IPS DF 4.7 (cell line): ENCODE measurements around the gene SLC5A10.
"Not testable (repeated sequence)": the region's sequence is repeated elsewhere in the genome, so short reads cannot be mapped to it uniquely, and the experiment has no call there.

Source experiments
- DNase-seq: peaks from one replicate; pipeline ENCODE4 v3.0.0-alpha.2; 2013; ENCODE audit warnings: low spot score; ENCODE audit errors: extremely low read depth

SLC5A10 gene

DNA sequence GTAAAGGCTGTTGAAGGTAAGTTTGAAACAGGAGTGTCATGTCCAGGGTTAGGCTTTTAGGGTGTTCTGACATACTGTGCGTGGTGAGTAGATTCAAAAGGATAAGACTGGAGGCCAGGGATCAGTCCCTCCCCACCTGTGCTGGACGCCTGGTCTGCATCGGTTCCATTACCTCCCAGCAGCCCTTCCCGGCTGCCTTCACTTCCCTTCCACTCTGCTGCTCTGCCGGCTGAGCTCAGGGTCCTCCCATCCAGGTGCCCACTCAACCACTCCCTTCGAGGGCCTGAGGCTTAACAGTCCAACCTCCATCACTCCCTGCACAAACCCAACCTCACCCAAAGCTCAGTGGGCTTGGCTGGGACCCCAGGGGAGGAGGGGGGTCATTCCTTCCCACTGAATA, 4.1 kb upstream of the SLC5A10 start:
- no peak for DNase-seq

DNA sequence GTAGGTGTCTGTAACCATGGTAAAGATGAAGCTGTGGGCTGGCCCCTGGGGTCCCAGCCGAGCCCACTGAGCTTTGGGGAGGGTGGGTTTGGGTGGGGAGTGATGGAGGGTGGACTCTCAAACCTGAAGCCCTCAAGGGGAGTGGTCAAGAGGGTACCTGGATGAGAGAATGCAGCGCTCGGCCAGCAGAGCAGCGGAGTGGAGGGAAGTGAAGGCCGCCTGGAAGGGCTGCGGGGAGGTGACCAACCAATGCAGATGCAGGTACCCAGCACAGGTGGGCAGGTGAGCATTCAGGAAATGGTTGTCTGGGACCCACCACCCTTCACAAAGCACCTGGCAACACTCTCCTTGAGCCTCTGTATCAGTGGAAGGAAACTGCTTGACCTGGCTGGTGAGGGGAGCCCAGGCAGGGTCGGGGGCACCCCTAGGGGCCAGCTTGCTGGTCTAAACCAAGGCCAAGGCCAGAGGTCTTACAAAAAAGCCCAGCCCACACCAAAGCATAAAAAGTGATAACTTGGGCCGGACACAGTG, 3.4 kb upstream of the SLC5A10 start:
- no peak for DNase-seq

DNA sequence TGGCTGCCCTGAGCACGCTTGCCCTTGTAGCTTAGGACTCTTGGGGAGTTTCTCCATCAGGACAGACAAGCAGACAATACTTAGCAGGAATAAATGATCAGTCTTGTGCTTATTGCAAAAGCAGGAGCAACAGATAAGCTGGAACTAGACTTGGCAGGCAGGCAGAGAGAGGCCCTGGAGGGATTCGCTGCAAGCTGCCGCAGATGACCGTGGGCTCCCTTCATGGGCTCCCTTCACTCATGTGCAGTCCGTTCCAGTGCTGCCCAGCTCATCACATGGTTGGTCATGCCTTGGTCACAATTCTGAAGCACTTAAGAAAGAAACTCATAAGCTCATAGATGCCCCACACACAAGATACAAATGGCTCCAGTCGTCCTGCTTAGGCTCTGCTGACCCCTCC, 2.4 kb upstream of the SLC5A10 start:
- DNase-seq: no peak

DNA sequence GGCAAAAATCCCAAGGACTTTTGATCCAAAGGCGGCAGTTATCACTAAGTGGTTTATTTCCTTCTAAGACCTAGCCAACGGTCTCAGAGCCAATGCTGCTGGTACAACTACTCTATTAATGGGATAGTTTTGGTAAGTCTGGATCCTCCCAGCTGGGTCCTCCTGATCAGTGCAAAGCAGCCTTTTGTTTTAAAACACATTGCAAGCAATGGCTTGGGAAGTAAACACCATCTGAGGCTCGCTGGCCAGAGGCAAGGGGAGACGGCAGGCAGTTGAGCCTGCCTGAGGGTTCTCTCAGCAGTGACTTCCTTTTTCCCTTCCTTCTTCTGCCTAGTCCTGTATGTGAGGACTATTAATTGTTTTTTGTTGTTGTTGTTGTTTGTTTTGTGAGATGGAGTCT, 1.6 kb upstream of the SLC5A10 start:
- DNase-seq: no peak

DNA sequence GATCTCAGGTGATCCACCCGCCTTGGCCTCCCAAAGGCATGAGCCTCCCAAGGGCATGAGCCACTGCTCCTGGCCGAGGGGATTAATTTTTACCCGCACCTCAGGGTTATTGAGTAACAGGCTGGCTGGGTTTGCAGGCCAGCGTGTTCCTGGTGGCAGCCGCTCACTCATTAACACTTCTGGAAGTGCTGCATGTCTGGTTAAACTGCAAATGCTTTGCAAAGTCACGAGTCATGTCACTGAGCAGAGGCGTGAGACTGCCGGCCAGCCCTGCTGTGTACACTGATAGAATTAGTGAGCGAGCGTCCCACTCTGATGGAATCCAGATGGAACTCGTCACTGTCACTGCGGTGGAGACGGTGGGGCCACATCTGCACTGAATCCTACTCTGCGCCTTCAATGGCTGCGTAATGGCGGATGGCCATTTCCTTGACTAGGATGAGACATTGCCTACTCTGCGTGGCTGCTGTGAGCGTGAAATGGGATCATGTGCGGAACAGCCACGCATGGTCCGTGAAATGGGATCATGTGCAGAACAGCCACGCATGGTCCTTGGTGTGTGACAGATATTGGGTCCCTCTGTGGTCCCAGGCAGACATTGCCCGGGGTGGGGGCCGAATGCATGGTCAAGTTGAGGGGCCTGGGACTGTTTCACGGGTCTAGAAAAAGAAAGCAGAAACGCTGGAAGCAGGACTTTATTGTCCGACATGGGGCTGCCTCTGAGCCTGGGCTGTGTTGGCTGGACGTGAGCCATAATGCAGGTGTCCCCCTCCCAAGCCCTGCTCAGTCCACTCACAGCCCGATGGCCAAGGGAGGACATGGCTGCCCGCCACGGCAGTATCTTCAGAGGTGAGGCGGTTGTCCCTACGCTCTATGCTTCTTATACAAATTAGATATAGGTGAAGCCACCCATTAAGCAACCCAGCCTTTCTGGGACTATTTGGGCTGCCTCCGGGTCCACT, 740 bp upstream of the SLC5A10 start:
- no peak for DNase-seq

DNA sequence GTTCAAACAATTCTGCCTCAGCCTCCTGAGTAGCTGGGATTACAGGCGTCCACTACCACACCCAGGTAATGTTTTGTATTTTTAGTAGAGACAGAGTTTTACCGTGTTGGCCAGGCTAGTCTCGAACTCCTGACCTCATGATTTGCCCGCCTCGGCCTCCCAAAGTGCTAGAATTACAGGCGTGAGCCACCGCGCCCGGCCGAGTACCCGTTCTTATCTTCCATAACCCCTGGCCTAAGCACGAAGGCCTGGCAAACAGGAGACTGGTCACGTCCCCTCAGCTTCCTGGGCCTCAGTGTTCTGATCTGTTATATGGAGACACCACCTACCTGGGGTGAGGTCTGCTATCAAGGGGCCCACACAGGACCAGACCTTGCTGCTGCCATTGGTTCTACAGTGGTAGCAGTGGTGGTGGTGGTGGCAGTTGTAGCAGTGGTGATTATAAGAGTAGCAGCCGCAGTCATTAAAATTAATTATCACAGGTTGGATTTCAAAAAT, 1.3 kb downstream of the SLC5A10 start:
- no peak for DNase-seq

DNA sequence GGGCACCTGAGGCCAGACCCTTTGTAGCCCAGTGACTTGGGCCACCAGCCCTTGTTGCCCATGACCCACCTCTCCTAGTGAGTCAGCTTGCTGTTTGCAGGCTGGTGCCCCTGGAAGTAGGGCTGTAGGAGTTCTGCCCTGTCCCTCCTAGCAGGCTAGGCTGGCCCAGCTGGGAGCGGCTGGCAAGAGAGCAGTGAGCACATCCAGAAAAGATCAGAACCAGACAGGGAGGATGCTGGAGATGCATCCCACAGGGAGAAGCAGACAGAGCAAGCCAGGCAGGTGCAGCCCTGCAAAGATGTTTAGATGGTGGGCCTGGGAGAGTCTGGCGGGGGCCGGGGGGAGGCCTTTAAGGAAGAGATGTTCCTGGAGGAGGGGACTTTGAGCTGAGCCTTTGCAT, 2.4 kb downstream of the SLC5A10 start:
- no peak for DNase-seq

DNA sequence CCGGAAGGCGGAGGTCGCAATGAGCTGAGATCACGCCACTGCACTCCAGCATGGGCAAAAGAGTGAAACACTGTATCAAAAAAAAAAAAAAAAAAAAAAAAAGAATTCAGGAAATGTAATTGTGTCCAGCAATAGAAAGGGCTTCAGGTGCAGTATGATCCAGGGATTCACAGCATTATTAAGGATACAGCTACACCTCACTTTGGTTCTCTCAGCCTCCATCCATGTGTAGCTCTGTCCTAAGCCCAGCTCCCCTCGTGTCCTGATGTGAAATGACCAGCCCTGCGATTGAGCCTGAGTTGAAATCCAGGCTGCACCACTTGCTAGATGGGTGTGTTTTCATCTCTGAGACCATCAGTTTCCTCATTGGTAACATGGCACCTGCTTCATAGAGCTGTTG, 3.0 kb downstream of the SLC5A10 start:
- DNase-seq: no peak

DNA sequence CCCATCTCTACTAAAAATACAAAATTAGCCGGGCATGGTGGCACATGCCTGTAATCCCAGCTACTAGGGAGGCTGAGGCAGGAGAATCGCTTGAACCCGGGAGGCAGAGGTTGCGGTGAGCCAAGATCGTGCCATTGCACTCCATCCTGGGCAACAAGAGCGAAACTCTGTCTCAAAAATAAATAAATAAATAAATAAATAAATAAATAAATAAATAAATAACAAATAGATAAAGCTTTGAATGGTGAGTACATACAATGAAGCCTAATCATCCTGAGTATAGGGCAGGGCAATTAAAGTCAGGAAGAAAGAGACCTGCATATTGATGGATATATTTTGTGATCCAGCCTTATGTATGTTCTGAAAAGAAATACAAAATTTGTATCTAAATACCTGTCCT, 4.1 kb downstream of the SLC5A10 start:
- DNase-seq: not testable (repeated sequence)

DNA sequence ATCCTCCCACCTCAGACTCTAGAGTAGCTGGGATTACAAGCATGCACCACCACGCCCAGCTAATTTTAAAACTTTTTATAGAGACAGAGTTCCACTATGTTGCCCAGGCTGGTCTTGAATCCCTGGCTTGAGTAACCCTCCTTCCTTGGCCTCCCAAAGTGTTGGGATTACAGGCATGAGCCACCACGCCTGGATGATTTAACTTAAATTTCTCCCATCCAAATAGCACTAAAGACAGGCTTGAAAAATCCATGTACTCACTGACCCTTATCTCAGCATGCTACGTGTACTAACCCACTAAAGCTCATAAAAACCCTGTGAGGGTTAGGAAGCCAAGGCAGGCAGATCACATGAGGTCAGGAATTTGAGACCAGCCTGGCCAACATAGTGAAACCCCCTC, 4.6 kb downstream of the SLC5A10 start:
- DNase-seq: no peak

DNA sequence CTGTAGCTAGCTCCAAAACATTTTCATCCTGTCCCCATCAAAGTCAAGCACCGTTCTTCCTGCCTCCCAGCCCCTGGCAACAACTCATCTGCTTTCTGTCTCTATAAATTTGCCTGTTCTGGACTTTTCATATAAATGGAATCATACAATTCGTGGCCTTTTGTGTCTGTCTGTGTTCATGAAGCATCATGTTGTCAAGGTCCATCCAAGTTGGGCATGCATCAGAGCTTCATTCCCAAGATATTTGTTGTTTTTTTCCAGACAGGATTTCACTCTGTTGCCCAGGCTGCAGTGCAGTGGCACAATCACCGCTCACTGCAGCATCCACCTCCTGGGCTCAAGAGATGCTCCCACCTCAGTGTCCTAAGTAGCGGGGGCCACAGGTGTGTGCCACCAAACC, 5.9 kb downstream of the SLC5A10 start:
- DNase-seq: no peak

DNA sequence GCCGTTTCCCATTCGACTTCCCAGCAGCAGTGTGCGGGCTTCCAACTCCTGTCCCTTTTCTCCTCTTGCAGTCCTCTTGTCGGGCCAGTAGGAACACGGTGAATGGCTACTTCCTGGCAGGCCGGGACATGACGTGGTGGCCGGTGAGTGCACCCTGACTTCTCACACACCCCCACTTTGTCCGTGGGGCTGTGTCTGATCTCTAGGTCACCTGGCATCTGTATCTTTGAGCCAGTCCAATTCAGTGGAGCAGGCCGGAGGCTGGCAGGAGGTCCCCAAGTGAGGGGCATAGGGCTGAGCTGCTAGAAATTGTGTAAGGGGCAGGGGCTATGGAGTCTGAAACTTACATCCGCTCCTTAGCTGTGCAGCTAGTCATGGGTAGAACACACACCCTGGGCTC, 6.6 kb downstream of the SLC5A10 start:
- DNase-seq: no peak

DNA sequence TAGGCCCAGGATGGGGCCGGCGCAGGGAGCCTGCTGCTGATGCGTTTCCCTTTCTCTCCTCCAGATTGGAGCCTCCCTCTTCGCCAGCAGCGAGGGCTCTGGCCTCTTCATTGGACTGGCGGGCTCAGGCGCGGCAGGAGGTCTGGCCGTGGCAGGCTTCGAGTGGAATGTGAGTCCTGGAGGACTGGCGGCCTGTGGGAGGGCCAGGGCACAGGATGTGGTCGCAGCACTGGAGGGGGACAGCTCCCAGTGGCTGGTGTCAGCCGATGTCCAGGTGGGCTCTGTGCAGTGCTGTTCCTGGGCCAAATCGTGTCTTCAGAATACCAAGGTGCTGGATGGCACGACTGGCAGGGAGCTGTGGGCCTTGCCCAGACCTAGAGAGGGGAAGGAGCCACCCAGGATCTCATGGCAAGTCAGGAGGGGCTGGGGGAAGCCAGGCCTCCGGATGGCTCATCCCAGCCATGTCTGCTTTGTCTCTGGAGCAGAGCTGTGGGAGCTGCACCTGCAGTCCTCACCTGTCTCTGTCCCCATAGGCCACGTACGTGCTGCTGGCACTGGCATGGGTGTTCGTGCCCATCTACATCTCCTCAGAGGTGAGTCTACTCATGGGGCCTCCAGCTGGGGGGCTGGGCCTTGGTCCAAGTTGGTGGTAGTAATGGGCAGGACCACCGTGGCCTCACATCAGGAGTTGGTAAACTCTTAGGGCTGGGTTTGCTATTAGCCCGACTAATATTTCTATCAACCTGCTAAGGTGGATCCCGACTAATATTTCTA, 7.3 kb downstream of the SLC5A10 start:
- DNase-seq: no peak

DNA sequence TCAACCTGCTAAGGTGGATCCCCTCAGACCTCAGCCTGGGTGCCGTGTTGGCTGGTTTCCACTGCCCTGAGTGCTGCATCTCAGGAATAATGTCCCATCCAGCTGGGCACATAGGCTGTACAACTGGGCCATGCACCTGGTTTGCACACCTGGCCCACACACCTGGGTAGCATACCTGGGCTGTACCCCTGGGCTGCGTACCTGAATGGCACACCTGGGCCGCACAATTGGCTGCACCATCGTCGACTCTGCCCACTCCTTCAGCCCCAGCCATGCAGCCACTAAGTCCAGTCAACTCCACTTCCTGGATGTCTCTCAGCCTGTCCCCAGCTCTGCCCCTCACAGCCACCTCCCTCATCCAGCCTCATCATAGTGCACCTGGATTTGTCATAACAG, 7.9 kb downstream of the SLC5A10 start:
- DNase-seq: no peak

DNA sequence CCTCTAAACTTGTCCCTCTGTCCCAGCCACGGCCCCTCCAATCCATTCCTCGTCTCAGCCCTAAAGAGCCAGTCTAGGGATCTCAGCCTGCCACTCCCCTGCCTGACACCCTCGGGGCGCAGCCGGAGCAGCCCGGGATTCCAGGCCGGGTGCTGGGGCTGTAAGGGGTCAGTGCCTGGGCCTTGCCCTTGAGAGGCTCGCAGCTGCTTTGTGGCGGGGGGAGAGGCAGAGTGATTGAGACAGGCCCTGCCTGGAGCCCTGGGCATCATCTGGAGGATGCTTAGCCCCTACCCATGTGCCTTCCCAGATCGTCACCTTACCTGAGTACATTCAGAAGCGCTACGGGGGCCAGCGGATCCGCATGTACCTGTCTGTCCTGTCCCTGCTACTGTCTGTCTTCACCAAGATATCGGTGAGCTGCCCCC, 8.3 kb downstream of the SLC5A10 start:
- DNase-seq: no peak

DNA sequence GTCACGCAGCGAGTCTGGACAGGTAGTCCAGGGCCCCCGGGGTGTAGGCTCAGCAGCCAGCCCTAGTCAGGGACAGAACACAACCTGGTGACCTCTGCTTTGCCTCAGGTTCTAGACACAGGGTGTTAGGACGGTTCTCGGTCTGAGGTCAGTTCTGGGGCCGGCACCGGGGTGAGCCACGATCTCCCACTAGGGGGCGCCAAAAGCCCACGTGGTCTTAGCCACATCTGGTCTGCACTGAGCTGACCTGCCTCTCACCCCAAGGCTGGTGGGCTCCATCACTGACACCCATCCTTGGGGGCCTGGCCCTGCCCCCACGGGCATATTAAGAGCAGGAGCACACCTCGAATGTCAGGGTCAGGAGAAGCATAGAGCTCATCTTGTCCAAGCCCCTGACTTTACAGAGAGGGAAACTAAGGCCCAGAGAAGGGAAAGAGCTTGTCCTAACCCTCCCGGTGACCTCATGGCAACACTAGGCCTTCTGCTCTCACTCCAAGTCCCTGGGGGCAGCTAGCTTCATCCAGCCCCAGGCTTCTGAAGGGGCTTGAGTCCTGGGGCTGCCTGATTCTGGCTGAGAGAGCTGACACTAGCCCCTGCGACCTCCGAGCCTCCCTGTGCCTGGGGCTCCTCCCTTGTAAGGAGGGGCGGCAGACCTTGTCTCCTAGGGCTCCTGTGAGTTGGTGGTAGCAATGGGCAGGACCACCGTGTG, 9.0 kb downstream of the SLC5A10 start:
- DNase-seq: peak; percentile 25

DNA sequence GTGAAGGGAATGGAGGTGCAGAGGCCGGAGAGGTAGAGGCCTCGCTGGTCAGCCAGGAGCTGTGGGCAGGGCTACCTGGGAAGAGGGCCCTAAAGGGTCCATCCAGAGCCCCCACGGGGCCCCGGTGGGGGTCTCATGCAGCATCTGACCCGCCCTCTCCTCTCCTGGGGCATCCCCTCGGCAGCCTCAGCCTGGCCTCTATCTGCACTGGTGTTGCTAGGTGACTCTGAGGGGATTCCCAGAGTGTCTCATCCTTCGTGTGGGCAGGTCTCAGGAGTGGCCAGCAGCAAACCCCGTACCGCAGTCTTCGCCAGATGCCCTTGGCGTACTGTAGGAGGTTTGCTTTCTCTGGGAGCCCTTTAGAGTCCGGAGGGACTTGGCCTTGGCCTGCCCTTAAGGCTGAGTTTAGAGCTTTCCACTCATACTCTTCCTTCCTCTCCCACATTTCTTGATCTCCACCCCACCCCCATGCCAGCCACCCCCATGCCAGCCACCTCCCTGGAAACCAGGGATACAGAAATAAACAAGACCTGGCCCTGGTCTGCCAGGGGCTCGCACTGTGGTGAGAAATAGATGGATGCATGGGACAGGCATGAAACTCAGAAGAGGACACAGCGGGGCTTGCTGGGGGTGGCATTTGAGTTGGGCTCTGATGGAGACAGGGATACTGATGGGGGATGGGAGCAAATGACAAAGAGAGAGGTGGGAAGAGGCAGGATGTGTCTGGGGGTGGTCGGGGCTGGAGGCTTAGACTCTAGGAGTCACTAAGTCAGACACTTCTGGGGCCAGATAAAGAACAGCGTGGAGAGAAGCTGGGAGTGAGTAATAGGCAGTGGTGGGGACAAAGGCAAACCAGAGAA, 9.9 kb downstream of the SLC5A10 start:
- no peak for DNase-seq

DNA sequence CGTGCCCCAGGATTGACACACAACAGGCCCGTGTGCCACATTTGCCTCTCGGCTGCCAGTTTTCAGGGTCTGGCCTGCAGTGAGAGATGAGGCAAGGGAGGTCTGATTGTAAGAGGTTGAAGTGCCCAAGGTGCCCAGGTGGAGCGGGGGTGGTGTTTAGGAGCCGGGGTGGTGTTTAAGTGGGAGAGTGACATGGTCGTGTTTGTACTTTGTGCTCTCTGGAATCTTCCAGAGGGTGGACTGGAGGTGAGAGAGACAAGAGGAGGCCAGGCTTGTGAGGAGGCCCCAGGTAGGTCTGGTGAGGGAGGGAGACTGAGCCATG, 10.5 kb downstream of the SLC5A10 start:
- no peak for DNase-seq

DNA sequence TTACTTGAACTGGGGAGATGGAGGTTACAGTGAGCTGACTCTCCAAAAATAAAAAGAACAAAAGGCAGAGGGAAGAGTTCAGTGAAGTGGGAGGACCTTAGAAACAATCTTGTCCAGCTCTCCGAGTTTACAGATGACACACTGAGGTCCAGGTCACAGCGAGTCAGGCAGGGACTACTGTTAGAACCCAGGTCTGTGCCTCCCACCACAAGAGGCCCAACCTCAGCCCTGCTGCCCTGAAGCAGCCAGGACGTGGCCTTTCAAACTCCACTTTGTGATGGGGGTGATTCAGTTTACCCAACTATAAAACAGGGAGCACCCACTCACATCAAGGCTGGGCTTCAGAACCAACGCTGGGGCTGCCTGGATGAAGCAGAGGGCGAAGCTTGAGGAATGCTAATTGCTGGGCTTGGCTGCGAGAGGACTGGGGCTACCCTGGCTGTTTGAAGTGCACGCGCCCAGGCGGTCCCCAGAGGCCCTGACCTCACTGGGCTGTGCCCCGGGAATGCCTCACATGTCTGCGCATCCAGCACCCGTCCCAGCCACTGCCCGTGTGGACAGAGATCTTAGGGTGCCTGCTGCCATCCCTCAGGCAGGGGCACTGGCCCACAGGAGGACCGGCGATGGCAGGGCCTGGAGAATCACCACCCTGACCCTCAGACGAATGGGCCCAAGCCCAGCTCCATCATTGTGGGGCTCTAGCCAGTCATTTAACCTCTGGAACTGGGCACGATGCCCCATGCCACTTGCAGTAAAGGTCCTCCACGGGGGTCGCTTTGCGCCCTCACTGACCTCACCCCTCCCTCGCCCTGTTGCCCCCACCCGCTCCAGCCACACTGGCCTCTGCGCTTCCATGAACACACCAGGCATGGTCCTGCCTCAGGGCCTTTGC, 11.4 kb downstream of the SLC5A10 start:
- DNase-seq: no peak

DNA sequence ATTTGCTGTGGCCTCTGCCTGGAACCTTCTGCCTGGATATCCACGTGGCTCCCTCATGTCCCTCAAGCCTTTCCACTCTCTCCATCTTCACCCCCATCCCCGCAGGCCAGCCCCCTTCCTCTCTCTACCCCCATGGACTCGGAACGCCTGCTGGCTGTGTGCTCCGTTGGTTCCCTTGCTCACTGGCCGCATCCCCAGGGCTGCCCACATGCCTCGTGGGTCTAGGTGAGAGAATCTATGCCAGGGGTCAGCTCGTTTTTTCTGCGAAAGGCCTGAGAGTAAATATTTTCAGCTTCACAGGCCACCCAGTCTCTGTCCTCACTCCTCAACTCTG, 12.0 kb downstream of the SLC5A10 start:
- DNase-seq: no peak
